Choroid plexus epithelial cell (primary cell): ENCODE data around the gene TLR10.

Experiments
- DNase-seq: peaks from one replicate; pipeline ENCODE4 v3.0.0-alpha.2; 2010; ENCODE audit warnings: low read depth
- H3K4me3 ChIP-seq: 2 replicates; pipeline ENCODE4 v1.5.1; 2011; ENCODE audit warnings: low read depth, mild to moderate bottlenecking, control low read depth, low read length, moderate library complexity
- CTCF ChIP-seq: conservative IDR thresholded peaks from 2 replicates; pipeline ENCODE4 v1.5.1; 2011; ENCODE audit warnings: low read depth, mild to moderate bottlenecking, control low read depth, inconsistent platforms, low read length, moderate library complexity

TLR10 gene

GRCh38 chr4:38762560-38762959 lies 20.2 kb downstream of the TLR10 start:
- DNase-seq: no peak
- no peak overlapping the region for H3K4me3 ChIP-seq
- no peak for TF ChIP-seq CTCF

- DNase-seq: no peak
- TF ChIP-seq CTCF: no peak
- H3K4me3 ChIP-seq: no peak overlapping the region
These were observed 23.0 kb downstream of the TLR10 start for GRCh38 chr4:38759790-38760122.

- DNase-seq: peak; percentile 72
- no peak overlapping the region for H3K4me3 ChIP-seq
- TF ChIP-seq CTCF: peak; percentile 70
These were observed 23.5 kb downstream of the TLR10 start for GRCh38 chr4:38759113-38759789.

DNA sequence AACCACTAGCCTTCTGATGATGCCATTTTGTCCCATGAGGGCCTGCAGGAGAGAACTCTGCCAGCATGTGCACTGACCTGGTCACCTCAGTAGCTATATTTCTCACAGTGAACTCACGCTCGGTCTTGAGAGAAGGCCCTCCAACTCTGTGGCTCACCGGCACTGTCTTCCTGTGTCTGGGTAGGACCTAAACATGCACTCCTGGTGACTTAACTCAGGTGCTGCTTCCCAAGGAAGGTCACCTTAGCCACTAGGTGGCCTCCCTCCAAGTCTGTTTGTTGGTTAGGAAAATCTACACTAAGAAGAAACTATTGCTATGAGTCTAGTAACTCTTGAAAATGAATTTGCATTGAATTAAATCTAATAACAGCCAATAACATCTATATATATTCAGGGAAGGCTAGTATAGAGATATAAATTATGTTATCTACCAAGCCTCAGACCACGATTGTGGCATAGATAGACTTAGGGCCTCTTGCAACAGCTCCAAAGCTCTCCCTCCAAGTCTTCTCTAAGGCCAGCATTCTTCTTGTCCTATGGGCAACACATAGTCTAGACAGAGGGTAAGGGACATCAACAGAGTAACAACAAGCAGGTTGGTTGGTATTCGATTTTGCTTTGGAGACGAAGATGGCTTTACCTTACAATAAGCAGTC lies 24.7 kb downstream of the TLR10 start:
- no peak overlapping the region for H3K4me3 ChIP-seq
- no peak for DNase-seq
- peak; percentile 45 for TF ChIP-seq CTCF

DNA sequence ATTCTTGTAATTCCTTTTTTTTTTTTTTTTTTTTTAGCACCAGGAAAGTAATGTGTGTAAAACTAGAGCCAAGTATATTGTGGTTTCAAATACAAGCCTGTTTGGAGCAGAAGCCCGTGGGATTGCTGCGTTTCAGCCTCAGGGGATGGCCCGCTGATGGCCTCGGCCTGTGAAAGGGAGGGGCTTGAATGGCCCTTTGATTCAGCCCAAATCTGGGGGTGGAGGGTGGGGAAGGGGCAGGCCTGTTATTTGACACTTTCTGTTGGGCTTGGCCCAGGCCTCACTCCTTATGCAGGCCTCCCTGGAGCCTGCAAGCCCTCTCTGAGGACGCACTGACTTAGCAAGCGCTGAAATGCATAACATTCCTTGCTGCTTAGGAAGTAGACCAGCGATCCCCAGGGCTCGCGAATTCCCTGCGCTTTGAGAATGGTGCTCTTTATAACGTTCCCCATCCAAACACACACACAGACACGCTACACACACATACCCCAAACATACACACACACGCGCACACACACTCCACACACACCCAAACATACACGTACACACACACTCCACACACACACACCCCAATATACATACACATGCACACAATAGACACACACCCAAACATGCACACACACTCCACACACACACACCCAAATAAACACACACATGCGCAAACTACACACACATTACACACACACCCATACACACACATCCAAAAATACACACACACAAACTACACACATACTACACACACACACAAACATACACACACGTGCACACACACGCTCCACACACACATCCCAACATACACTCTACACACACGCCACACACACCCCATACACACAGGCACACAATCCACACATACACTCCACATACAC lies 29.6 kb downstream of the TLR10 start:
- no peak for TF ChIP-seq CTCF
- peak; percentile 99 for DNase-seq
- no peak overlapping the region for H3K4me3 ChIP-seq

- H3K4me3 ChIP-seq: peak overlapping the region; percentile 9
- TF ChIP-seq CTCF: no peak
- peak; percentile 76 for DNase-seq
These were observed 30.3 kb downstream of the TLR10 start for GRCh38 chr4:38752372-38752940.
